G401.6 (cell line): ENCODE measurements around the gene ITGAD.

Source experiments
- FAIRE-seq: peaks from 2 replicates; lab custom pipeline; 2012; peaks lifted over from hg19 to GRCh38; lab: Jason Lieb, UNC

ITGAD gene

GRCh38 chr16:31365131-31365865 is 27.8 kb upstream of the ITGAD start:
- FAIRE-seq, result no peak

DNA sequence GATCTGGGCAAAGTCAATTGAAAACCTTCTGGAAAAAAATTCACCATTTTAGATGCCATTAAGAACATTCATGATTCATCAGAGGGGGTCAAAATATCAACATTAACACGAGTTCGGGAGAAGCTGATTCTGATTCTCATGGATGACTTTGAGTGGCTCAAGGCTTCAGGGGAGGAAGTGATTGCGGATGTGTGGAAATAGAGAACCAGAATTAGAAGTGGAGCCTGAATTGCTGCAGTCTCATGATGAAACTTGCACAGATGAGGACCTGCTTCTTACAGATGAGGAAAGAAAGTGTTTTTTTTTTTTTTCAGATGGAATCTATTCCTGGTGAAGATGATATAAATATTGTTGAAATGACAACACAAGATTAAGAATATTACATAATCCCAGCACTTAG is 25.3 kb upstream of the ITGAD start:
- no peak for FAIRE-seq

DNA sequence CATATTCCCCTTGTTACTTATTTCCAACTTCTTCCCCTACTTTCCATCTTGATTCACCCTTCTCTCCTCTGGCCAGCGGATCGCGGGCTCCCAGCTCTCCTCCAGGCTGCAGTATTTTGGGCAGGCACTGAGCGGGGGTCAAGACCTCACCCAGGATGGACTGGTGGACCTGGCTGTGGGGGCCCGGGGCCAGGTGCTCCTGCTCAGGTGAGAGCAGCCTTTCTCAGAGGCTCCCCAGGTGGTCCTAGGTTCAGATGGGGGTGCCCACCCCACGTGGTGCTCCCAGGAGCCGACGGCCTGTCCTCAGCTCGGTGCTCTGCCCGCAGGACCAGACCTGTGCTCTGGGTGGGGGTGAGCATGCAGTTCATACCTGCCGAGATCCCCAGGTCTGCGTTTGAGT is 22.1 kb upstream of the ITGAD start:
- no peak for FAIRE-seq

- FAIRE-seq, result no peak
Measured at GRCh38 chr16:31371619-31372484, 21.3 kb upstream of the ITGAD start.

DNA sequence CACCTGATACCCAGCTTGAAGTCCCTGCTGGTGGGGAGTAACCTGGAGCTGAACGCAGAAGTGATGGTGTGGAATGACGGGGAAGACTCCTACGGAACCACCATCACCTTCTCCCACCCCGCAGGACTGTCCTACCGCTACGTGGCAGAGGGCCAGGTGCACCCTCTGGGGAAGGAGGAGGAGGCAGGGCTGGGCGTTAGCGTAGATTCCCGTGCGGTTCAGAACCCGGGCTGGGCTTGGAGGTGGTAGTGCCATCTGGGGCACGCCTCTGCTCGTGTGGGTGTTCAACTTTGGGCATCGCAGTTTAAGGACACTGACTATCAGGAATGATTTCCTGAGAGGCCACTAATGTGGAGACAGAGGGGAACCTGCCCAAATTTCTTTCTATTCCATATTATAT is 19.9 kb upstream of the ITGAD start:
- no peak for FAIRE-seq

GRCh38 chr16:31375231-31375630 is 17.9 kb upstream of the ITGAD start:
- no peak for FAIRE-seq

- FAIRE-seq, result no peak
Measured at GRCh38 chr16:31376705-31377104, 16.4 kb upstream of the ITGAD start.

- no peak for FAIRE-seq
Measured at GRCh38 chr16:31377210-31377903, 15.8 kb upstream of the ITGAD start.

DNA sequence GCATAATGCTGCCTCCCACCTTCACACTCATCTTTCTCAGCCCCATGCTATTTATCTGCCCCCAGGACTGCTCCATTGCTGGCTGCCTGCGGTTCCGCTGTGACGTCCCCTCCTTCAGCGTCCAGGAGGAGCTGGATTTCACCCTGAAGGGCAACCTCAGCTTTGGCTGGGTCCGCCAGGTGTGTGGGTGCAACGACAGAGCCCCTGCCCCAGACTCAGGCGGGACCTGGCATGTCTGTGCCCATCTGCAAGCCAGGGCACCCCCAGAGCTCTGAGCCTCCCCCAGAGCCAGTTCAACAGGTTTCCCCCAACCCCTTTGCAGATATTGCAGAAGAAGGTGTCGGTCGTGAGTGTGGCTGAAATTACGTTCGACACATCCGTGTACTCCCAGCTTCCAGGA is 12.9 kb upstream of the ITGAD start:
- no peak for FAIRE-seq

DNA sequence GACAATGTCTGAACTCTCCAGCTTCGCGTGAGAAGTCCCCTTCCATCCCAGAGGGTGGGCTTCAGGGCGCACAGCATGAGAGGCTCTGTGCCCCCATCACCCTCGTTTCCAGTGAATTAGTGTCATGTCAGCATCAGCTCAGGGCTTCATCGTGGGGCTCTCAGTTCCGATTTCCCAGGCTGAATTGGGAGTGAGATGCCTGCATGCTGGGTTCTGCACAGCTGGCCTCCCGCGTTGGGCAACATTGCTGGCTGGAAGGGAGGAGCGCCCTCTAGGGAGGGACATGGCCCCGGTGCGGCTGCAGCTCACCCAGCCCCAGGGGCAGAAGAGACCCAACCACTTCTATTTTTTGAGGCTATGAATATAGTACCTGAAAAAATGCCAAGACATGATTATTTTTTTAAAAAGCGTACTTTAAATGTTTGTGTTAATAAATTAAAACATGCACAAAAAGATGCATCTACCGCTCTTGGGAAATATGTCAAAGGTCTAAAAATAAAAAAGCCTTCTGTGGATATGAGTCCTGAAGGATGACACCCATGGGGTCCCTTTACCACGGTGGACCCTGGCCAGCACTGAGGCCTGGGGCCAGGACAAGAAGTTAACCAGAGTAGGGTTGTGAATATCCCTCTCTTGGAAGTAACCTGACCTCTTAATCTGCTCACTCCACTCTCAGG is 10.5 kb upstream of the ITGAD start:
- FAIRE-seq, result no peak

DNA sequence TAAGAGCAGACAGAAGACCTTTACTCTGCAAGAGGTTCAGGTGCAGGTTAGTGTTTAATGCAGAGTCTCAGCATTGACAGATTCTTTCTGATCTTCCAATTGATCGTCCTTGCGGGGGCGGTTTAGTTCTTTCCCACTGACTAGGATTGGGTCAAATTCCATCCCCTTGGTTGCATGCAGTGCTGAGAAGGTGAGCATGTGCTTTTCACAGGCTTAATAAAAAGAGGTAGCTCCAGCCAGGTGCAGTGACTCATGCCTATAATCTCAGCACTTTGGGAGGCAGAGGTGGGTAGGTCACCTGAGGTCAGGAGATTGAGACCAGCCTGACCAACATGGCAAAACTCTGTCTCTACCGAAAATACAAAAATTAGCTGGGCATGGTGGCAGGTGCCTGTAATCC is 7.5 kb upstream of the ITGAD start:
- no peak for FAIRE-seq

- FAIRE-seq, result no peak
Measured at GRCh38 chr16:31386157-31386984, 6.8 kb upstream of the ITGAD start.

GRCh38 chr16:31388535-31388934 is 4.6 kb upstream of the ITGAD start:
- no peak for FAIRE-seq

DNA sequence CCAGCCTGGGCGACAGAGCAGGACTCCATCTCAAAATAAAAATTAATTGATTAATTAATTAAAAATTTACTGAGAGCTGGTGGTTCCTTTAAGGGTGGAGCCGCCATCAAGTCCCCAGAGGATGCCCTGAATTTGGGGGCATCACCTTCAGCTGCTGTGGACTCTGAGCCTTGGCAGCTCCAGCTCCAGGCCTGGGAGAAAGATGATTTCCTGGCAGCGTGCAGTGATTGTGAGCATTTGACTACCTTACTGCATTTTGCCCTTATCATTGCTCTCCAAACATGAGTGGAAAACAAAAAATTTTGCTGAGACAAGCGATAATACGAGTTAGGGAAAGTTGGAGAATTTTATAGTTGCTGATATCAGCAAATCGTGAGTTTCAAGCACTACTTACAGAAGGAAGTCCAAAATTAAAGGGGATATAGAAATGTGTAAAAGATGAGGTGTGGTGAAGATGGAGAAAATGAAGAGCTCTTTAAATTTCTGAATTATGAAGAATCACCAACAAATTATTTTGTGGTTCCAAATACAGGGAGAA is 2.6 kb upstream of the ITGAD start:
- no peak for FAIRE-seq

DNA sequence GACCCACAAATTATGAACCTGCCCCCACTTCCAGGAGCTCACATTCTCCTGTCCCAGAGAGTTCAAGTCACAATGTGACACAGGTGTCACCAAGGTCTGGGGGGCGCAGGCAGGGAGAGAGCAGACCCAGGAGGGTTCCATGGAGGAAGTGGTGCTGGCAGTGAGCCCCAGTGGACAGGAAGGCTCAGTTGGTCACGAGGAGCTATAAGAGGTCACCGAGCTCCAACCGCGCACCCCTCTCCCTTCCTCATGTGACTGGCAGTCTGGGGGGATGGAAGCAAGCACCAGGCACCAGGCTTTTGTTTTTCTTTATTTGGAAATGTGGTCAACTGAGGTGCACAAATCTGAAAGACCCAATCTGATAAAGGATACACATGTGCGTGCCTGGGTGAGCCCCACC is 2.5 kb downstream of the ITGAD start:
- FAIRE-seq, result no peak

- no peak for FAIRE-seq
Measured at GRCh38 chr16:31397096-31397660, 4.0 kb downstream of the ITGAD start.

DNA sequence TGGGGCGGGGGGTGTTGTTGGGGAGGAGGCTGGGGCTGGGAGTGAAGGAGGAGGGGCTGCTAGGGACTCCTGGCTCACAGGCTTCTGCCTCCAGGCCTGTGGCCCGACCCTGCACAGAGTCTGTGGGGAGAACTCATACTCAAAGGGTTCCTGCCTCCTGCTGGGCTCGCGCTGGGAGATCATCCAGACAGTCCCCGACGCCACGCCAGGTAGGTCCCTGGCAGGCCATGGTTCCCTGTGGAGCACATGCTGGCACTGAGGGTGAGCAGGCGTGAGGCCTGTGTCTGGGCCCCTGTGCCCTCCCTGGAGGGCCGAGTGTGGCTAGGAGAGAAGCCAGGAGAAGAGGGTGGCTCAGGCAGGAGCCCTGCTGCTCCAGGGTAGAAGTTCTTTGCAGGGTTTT is 4.6 kb downstream of the ITGAD start:
- FAIRE-seq, result no peak

- no peak for FAIRE-seq
Measured at GRCh38 chr16:31400191-31400590, 7.1 kb downstream of the ITGAD start.

GRCh38 chr16:31401436-31401835 is 8.3 kb downstream of the ITGAD start:
- no peak for FAIRE-seq

- FAIRE-seq, result no peak
Measured at GRCh38 chr16:31402687-31403086, 9.6 kb downstream of the ITGAD start.
